Activated CD8-positive, alpha-beta memory T cell treated with anti-CD3 and anti-CD28 coated beads for 48 hours (primary cell): ENCODE measurements around the gene MSLN.

Experiments
- DNase-seq, 3 experiments: peaks; one replicate each; pipeline ENCODE4 v3.0.0-alpha.2; 2020; ENCODE audit warnings: low read depth in 2 of 3, low spot score in 2 of 3

Gene MSLN

DNA sequence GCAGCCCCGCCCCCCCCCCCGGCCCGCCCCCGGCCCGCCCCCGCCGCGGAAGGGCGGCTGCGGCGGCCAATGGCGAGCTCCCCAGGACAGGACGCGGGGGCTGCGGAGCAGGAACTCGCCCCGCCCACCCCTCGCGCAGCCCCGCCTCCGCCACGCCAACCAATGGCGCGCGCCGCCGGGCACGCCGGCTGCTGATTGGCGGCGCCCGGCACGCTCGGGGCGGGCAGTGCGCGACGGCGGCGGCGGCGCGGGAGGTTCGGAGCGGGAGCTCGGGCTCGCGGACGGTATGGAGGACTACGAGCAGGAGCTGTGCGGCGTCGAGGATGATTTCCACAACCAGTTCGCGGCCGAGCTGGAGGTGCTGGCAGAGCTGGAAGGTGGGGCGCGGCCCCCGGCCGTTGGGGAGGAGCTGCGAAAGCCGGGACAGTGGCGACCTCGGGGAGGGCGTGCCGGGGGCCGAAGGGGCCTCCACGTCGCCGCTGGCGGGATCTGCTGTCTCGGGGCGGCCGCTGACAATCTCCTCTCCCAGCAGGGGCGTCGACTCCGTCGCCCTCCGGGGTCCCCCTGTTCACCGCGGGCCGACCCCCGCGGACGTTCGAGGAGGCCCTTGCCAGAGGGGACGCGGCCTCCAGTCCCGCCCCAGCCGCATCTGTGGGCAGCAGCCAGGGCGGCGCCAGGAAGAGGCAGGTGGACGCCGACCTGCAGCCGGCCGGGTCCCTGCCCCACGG, 28.0 kb downstream of the MSLN start, which contains the start of gene CHTF18:
CHTF18 (plus strand) TSS at position 222 of the 728 bp plus-strand sequence; CDS start at position 287, 65 bp downstream.
- DNase-seq = peak; percentile 66 to 93 (median 79)

GRCh38 chr16:789191-789850, 28.8 kb downstream of the MSLN start:
- no peak for DNase-seq

- no peak for DNase-seq
These were observed 29.6 kb downstream of the MSLN start for GRCh38 chr16:790086-790485.

- DNase-seq = no peak
These were observed 30.6 kb downstream of the MSLN start for GRCh38 chr16:791131-791530.

DNA sequence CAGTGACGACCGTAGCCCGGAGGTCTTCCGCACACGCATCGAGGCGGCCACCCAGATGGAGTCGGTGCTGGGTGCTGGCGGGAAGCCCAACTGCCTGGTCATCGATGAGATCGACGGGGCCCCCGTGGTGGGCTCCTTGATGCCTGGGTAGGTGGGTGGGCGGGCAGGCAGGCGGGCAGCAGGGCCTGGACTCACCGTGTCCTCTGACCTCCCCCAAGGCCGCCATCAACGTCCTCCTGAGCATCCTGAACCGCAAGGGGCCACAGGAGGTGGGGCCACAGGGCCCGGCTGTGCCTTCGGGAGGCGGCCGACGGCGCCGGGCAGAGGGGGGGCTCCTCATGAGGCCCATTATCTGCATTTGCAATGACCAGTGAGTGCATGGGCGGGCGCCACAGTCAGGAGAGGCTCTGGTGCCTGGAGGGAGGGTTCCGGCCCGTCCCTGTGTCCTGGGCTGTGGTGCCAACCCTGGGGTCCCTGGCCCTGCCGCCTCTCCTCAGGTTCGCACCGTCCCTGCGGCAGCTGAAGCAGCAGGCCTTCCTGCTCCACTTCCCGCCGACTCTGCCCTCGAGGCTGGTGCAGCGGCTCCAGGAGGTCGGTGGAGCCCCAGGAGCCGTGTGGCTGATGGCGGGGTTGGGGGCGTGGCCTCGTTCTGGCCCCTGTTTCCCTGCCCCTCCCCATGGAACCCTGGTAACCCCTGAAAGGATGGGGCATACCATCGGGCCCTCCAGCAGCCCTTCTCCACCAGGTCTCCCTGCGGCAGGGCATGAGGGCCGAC, 31.9 kb downstream of the MSLN start:
- DNase-seq = no peak

GRCh38 chr16:793414-793813, 32.9 kb downstream of the MSLN start:
- no peak for DNase-seq

DNA sequence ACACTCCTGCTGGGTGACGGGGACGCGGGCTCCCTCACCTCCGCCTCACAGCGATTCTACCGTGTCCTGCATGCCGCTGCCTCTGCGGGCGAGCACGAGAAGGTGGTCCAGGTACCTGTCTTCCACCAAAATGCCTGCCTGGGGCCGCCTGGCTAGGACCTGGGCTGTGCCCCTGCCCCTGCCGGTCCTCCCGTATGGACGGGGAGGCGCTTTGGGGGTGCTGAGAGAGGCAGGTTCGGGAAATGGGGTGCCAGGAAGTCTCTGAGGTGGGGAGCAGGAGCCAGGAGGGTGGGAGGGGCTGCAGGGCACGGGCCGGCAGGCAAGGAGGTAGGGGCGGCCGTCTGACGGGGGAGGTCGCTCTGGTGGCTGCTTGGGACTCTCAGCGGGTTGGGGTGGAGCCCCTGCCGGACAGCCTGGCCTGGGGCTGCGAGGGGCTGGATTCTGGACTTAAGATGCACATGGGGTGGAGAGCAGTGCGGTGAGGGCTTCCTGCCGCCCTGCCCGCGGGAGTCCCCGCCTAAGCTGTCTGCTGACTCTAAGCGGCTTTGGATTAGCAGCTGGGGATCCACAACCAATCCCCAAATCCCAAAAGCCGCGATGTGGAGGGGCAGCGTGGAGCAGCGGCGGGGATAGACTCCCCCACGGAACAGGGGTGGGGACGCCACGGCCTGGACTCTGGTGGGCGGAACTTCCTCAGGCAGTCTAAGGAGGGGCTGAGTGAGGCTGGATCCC, 33.7 kb downstream of the MSLN start:
- DNase-seq = no peak

- DNase-seq = no peak
These were observed 34.4 kb downstream of the MSLN start for GRCh38 chr16:794853-795466.

DNA sequence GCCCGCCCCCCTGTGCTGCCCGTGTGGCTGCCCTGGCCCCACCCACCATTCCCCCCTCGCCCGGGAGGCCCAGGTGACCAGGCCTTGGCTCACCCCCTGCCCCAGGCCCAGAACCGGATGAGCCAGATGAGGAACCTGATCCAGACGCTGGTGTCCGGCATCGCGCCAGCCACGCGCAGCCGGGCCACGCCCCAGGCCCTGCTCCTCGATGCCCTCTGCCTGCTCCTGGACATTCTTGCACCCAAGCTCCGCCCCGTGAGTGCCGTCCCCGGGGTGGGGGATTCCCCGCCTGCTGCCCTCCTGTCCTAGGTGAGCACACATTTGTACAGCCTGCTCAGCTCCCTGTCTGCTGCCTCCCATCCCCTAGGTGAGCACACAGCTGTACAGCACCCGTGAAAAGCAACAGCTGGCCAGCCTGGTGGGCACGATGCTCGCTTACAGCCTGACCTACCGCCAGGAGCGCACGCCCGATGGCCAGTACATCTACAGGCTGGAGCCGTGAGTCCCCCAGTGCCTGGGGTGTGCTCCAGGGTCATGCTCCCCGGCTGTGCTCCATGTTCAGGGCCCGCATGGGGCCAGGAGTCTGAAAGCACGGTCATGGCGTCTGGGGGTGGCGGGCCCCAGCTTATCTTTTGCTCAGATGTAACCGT, 35.2 kb downstream of the MSLN start:
- no peak for DNase-seq

DNA sequence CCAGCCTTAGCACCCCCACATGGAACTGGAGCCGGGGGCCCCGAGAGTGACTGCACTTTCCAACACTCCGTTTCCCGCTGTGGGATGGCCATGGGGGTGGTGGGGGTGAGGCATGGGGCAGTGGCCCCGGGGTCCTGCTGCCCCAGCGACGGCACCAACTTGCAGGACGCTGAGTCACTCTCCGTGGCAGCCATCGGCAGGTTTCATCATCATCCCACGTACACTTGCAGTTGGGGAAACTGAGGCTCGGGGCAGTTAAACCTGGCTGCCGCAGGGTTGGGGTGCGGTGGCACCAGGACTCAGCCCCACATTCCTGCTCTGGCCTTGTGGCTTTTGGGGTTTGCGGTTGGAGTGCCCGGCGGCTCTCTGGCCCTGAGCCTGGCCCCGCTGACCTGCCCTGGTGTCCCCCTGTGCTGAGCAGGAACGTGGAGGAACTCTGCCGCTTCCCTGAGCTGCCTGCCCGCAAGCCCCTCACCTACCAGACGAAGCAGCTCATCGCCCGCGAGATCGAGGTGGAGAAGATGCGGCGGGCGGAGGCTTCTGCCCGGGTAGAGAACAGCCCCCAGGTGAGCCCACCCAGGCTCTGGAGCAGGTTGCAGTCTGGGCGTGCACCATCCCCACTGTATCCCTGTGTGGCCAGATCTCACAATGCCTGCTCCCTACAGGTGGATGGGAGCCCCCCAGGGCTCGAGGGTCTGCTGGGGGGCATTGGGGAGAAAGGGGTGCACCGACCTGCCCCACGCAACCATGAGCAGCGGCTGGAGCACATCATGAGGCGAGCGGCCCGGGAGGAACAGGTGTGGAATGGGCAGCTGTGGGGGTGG, 36.0 kb downstream of the MSLN start:
- no peak for DNase-seq

GRCh38 chr16:797120-797420, 36.5 kb downstream of the MSLN start:
- DNase-seq = no peak

- DNase-seq = no peak
These were observed 37.2 kb downstream of the MSLN start for GRCh38 chr16:797686-798085.

GRCh38 chr16:798666-799065, 38.1 kb downstream of the MSLN start:
- DNase-seq = no peak

DNA sequence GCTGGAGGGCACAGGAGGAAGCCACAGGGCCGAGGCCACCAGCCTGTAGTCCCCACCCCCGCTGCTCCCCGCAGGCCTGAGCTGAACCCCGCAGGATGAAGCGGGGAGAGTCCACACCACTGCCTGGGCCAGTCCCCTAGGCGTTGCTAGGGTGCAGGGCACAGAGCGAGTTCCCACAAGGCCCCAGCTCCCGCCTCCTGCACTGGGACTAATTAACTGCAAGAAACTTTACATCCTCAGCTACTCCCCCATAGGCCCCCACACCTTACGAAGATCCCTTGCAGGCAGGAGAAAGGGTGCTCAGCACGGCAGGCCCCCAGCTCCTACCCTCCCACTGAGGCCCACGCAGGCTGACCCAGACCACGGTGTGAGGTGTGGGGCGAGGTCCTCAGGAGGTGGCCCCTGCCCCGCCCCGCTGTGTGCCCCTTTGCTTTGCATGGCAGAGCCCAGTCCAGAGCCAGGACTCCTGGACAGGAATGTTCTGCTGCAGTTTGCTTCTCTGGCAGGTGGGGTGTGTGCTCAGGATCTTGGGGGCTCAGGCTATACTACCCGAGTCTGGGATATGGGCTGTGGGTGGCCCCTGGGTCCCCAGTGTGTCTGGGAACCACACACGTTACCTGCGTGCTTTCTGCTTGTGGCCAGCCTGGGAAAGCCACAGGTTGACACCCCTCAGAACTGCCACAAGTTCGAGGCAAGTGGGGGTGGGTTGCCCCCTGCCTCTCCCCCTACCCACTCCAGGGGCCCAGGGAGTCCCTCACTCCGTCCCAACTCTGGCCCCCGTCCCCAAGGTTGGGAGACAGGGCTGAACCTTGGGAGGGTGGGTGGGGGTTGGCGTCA, 38.8 kb downstream of the MSLN start:
- DNase-seq = no peak

- DNase-seq = no peak
These were observed 39.7 kb downstream of the MSLN start, which contains the start of gene GNG13 for GRCh38 chr16:799948-800833. GNG13 (minus strand) TSS chr16:800734; CDS start chr16:799077, 1,657 bp downstream.

GRCh38 chr16:800834-801511, 40.4 kb downstream of the MSLN start:
- DNase-seq = no peak
